NCI-H446 treated with DMSO at 0.1 percent for 48 hours (cell line): ENCODE measurements around the gene SMARCA2.
A peak's percentile ranks its signal among the peaks of the same experiment; 100 is the strongest.

Source experiments
- DNase-seq: peaks from one replicate; lab custom pipeline; 2025; lab: John Stamatoyannopoulos, UW

The SMARCA2 gene

GRCh38 chr9:2014696-2015580, at the start of gene SMARCA2:
TSS of gene SMARCA2 (plus strand) at chr9:2015347. CDS start at chr9:2029023, 13,676 bp downstream.
- DNase-seq, result peak; percentile 98

DNA sequence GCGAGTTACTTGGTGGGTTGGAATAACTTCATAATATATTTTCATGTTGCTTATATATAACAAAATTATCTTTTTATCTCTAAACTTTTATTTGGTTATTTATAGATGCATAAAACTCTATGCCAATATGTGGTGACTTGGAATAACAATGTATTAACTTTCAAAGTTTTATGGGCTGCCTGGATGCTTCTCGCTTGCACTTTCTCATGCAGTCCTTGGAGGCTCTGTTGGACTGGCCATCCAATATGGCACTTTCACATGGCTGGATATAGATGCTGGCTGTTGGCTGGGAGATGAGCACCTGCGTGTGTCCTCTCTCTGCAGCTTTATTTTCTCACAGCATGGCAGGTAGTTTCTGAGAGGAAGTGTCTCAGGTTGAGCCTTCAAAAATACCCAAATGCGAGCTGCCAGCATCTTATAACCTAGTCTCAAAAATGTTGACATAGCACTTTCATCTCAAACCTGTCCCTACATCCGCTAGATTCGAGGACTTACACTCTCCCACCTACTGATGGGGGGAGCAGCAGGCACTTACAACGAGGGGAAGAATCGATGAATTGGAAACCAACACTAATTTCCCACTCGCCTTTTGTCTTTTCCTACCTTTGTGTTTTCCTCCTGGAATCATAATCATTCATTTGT, 48.3 kb upstream of the SMARCA2 start:
- no peak for DNase-seq

- no peak for DNase-seq
Measured at GRCh38 chr9:1969160-1969559, 46.0 kb upstream of the SMARCA2 start.

- DNase-seq, result no peak
Measured at GRCh38 chr9:1969898-1970297, 45.2 kb upstream of the SMARCA2 start.

- DNase-seq, result no peak
Measured at GRCh38 chr9:1972672-1973071, 42.5 kb upstream of the SMARCA2 start.

DNA sequence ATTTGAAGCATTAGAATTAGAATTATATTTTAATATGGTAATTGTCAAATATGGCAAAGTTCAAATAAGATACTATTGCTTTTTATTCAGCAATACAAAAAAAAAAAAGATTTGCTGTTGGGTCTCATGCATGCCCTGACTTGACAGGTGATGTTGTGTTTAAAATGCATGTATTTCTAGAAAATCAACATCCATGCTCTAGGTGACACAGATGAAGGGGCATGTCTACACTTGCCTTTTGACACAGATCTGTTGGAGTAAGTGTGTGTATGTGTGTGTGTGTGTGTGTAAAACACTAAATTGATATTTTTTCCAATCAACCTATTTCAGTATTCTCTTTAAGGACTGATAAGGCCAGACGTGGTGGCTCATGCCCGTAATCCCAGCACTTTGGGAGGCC, 38.1 kb upstream of the SMARCA2 start:
- DNase-seq, result no peak

DNA sequence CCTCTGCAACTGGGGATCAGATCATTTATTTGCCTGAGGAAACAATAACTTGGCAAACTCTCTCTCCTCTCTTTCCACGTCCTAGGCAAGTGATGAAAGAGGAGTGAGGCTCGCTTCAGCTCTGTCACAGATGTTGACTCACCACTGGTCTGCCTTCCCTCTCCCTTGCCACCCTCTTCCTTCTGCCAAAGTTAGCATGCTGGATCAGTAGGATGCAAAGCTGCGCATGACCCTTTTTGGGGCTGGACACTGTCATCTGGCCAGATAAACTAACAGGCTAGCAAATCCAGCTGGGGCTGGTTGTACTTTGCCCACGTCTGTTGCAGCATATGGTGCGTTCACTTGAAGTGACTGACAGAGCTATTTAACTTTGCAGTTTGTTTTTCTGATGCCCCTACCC, 36.2 kb upstream of the SMARCA2 start:
- peak; percentile 71 for DNase-seq

GRCh38 chr9:1979741-1980367, 35.3 kb upstream of the SMARCA2 start:
- peak; percentile 86 for DNase-seq

GRCh38 chr9:1980387-1980786, 34.8 kb upstream of the SMARCA2 start:
- no peak for DNase-seq

DNA sequence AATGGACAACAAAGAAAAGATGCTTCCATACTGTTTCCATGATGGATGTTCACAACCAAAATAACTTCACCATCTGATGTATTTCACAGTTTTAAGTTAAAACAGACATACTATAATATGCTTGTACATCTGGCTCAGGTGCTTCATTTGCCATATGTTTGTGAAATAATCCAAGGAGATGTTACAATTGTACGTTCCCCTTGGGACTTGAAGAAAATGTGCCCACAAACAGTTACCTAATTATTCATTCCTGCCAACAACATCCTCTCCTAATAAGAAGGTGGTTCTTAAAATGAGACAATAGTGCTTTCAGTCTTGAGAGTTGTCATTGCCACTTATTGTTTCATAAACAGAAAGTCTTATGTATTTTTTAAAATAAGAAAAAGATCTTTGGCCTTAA, 33.1 kb upstream of the SMARCA2 start:
- no peak for DNase-seq

GRCh38 chr9:1986341-1986740, 28.8 kb upstream of the SMARCA2 start:
- no peak for DNase-seq

DNA sequence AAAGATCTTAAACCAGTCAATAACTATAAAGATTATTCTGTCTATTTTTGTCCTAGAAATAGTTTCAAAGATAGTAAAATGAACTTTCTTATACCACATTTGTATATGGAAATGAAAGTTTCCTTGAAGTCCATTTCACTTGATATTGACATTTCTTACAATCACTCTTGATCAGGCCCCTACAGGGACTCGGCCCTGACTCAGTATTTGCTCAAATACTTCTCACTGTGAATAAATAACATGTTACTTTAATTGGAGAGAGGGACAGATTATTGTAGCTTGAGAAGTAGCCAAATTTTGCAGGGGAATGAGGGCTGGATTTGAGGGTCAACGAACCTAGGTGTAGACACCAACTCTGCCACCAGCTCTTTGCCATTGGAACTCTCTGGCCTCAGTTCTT, 25.6 kb upstream of the SMARCA2 start:
- no peak for DNase-seq

GRCh38 chr9:1994180-1994579, 21.0 kb upstream of the SMARCA2 start:
- no peak for DNase-seq

DNA sequence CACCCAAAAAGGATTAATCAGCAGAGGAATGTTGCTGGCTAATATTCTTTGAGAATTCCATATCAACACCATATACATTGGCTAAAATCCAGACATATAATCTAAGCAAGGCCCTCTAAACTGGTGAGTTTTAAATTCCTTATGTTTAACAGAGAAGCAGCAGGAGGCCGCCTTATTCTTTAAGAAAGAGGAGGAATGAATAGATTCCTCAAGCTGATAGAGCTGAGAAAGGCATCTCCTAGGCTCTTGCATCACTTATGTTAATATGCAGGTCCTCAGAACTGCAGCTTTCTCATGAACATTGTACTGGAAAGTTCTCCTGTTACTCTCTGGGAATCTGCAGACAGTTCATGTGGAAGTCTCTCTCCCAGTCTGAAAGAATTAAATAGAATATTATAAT, 20.1 kb upstream of the SMARCA2 start:
- no peak for DNase-seq

GRCh38 chr9:1996156-1996555, 19.0 kb upstream of the SMARCA2 start:
- no peak for DNase-seq

GRCh38 chr9:1997646-1998045, 17.5 kb upstream of the SMARCA2 start:
- no peak for DNase-seq

DNA sequence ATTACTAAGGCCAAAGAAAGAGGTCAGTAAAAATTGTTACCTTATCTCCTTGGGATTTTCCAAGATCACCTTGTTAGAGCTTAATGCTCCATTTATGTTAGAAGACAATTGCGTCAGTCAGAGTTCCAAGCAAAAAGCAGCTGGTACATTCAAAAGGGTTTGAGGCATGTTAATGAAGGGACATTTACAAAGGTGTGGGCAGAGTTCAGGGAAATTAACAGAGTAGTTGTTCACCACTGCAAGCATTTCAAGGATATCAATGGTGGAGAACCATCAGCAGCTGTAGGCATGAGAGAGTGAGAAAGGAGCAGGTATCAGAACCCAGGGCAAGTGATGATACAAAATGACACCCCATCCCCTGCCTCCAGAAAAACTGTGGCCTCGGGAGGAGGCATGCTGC, 17.0 kb upstream of the SMARCA2 start:
- DNase-seq, result no peak

- DNase-seq, result no peak
Measured at GRCh38 chr9:2000314-2000713, 14.8 kb upstream of the SMARCA2 start.

GRCh38 chr9:2008372-2008771, 6.8 kb upstream of the SMARCA2 start:
- no peak for DNase-seq

- no peak for DNase-seq
Measured at GRCh38 chr9:2012347-2012746, 2.8 kb upstream of the SMARCA2 start.

DNA sequence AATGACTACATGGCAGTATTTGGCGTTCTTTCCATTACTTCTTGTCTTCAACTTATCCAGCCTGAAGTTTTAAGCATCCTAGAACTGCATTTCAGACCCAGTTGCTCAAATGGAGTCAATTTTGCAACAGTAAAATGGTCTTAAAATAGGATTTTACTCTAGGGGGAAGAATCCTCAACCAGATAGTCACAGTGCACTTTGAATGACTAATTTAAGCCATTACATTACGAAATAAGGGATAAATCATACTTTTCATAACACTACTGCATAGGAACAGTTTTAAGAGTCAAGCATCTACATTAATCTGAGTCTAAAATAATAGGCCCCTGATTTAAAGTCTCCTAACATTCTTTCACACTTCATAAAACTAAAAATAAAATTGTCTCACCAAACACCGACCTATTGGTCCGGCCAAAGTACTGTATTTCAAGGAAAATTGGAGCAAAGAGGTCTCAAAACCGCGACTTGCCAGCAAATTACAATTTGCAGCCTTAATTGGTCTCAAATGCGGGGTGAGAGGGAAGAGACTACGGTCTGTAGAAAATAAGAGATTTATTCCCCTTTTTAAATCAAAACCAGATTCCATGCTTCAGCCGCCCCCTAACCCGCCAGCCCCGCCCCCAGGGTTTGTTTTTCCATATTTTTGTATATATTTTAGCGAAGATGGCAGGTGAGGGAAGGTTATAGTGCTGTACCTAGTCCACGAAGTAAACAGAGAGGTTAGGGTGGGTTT, 1.2 kb upstream of the SMARCA2 start:
- DNase-seq, result no peak
